GM12874 (cell line): Measurements from ENCODE around the gene PLEKHG5.

Experiments used
- CTCF ChIP-seq: IDR thresholded peaks from 2 replicates; pipeline ENCODE4 v1.5.1; 2011; ENCODE audit warnings: low read depth, mild to moderate bottlenecking, control low read depth, low read length, moderate library complexity; ENCODE audit not compliant: insufficient read depth

The PLEKHG5 gene

DNA sequence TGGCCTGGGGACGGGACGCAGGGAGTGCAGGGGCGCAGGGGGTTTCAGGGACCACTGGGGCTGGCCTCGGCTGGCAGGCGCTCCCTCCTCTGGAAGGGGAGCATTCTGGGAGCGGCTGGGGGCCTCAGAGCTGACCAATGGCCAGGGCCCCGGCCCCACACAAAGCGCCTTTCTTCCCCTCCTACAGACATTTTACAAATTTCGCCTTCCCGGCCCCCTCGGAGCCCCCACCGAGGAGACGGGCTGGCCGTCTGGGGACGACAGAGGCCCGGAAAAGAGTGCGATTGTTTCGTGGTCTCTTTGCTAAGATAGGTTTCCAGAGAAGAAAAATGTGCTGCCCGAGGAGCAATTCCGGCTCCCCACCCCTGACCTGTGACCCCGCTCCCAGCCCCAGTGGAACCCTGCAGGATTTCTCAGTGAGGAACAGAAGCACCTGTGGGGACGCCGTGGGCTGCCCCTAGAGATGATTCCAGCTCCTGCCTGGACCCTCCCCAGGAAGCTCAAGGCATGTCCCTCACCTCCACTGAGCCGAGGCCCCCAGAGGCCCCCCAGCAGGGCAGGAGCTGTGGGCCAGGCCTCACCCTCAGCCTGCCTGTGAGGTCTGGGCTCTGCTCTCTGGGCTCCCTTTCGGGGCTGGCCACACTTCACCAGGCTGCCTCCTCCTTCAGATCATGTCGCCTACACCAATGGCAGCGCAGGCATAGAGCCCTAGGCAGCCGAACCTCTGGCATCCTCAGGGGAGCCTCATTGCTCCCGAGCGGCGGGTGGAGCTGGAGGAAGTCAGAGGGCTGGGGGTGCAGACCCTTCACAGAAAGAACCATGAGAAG is 15.0 kb upstream of the PLEKHG5 start:
- TF ChIP-seq CTCF, result no peak

DNA sequence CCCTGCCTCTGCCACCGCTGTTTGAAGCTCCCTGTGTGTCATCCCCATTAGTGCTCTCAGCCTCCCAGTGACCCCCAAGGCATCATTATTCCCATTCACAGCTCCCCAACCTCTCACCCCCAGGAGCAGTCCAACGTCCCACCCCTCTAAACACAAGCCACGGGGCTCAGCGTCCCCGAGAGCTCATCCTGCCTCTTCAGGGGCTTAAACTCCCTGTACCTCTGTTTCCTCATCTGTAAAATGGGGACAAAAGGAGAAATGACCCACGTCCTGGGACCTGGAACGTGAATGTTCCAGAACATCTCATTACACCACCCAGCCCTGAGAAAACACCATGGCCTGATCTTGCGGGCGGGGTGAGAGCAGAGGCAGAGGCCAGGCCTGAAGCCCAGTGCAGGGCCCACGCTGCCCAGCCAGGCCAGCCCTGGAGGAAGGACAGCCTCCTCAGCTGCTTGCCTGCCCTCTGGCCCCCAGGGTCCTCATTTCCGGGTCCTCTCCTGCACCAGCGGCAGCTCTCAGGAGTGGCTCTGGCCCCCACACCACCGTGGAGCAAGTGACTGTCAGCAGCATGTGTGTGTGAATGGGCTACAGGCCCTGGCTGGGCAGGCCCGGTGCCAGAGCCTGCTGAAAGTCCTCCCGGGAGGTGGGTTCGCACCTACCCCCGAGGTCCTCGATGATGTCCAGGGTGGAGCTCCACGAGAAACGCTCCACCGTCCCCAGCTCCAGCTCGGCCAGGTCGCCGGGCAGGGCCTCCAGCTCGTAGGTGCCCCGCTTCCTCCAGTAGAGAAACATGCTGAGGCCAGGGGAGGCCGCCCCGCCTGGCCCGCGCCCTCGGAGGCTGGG is 14.1 kb upstream of the PLEKHG5 start:
- TF ChIP-seq CTCF, result no peak

GRCh38 chr1:6504887-6505286 is 13.4 kb upstream of the PLEKHG5 start:
- no peak for TF ChIP-seq CTCF

- no peak for TF ChIP-seq CTCF
Observed at GRCh38 chr1:6503884-6504602, 12.6 kb upstream of the PLEKHG5 start.

GRCh38 chr1:6502000-6502891 is 10.8 kb upstream of the PLEKHG5 start:
- TF ChIP-seq CTCF, result no peak

DNA sequence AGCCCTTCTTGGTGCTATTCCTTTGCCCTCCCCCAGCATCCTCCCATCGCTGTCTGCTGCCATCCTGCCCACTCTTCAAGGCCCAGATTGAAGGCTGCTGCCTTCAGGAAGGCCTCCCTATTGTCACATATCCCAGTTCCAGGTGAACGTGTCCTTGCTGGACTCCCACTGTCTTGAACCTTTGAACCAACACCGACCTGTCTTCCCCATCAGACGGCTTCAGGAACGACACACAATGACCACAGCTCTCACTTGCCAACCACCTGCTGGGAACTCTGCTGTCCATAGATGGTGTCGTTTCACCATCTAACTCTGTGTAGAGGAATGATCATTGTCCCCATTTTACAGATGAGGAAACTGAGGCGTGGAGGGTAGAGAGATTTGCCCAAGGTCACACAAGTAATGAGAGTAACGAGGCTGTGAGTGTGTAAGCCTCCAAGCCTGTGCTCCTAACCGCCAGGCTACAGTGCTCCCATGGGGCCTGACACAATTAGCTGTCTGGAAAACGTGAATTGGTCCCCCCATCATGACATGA is 9.9 kb upstream of the PLEKHG5 start:
- no peak for TF ChIP-seq CTCF
